GM21786 (cell line): ENCODE data around the gene ATP2B2.

ENCODE experiments used
- ATAC-seq: cut with Tn5 transposase; IDR thresholded peaks from one replicate; pipeline ENCODE4 v1.9.1; 2021; ENCODE audit not compliant: unreplicated experiment

Gene ATP2B2

DNA sequence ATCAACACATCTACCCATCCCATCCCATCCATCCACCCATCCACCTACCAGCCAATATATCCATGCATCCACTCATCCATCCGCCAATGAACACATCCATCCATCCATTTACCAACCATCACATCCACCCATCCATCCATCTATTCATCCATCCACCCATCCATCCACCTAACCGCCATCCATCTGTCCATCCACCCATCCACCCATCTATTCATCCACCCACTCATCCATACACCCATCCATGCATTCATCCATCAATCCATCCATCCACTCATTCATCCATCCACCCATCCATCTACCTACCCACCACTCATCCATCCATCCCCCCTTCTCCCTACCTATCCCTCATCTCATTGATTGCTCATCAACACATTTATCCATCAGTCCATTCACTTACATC, 136.9 kb downstream of the ATP2B2 start:
- ATAC-seq, result no peak

DNA sequence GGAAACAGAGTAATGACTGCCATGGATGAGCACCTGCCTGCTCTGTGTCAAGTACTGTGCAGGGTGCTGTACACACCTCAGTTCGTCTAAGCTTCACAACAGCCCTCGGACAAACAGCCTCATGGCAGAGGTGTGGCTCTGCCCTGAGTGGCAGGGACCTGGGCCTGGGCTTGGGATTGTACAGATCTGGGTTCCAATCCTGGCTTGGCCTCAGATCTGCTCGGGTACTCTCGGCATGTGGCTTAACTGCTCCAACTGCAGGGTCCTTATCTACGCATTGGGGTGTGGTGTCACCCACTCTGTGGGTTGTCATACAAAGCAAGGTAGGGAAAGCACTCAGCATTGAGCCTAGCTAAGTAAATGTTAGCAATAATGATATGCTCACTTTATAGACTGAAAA, 137.9 kb downstream of the ATP2B2 start:
- no peak for ATAC-seq

DNA sequence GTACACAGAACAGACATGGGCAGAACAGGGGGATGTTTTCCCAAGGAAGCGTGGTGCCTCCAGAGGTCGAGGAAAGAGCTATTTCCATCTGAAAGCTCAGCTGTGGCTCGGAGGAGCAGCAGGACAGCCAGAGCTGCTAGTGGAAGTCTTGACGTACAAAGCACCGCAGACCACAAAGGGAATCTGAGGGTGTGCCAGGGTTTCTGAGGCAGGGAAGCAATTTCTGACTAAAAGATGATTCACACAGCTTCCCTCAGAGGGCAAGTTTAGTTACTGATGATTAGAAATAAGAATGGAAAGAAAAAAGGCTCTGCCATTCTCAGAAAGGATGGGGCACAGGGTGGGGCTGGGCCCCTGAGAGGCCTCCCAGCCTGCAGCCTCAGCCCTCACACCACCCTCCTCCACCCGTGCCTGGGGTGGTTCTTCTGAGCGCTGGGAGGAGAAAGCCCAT, 138.7 kb downstream of the ATP2B2 start:
- no peak for ATAC-seq

DNA sequence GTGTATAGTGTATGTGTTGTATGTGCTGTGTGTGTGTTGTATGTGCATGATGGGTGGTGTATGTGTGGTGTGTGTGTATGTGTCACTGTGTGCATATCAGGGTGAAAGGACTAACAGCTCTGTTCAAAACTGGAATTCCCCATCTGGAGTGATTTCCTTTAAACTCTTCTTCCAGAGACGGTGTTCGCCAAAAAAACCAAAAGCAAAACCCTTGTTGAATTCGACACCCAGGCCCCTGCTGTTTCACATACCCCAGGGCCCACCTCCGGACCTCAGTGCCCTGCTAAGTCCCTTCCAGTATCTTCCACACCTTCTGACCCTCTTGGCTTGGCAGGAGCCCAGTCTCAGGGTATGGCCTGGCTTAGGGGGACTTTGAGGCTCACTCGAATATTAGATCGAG, 139.6 kb downstream of the ATP2B2 start:
- no peak for ATAC-seq

DNA sequence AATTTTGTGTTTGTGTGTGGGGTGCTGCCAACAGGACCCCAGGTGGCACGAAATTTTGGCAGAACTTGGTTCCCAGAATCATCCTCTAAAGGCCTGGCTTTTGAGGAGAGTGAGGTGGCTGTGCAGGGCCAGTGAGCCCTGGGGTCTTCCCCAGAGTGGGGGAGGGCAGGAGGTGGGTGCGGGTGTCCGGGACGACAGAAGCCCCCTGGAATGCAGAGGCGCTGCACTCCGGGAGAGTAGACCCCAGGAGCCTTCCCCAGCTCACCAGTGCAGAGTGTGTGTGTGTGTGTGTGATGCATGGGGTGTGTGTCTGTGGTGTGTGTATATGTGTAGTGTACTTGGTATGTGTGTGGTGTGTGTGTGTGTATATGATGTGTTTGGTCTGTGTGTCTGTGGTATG, 140.1 kb downstream of the ATP2B2 start:
- ATAC-seq, result no peak

DNA sequence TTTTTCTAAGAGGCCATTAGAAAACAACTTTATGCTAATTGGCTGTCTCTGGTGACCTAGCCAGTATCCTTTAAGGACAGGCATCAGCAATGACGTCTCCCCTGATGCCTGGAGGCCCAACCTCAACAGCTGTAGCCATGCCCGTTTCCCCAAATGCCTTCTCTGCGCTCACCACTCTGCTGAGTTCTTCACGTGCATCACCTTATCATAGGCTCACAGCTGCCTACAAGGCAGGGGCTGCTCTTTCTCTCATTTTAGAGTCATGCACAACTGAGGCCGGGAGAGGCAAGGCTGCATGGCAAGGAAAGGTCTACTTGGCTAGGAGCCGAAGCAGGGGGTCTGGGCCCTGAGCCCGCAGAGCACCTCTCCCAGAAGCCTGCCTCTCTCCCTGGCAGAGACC, 140.6 kb downstream of the ATP2B2 start:
- ATAC-seq, result no peak

DNA sequence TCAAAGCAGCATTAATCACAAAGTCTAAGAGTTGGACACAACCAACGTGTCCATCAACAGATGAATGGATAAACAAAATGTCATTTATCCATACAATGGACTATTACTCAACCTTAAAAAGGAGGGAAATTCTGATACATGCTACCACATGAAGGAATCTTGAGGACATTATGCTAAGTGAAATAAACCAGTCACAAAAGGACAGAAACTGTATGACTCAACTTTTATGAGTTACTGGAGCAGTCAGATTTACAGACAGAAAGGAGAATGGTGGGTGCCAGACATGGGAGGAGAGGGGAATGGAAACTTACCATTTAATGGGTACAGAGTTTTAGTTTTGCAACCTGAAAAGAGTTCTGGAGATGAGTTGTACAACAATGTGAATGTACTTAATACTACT, 141.5 kb downstream of the ATP2B2 start:
- ATAC-seq, result no peak

DNA sequence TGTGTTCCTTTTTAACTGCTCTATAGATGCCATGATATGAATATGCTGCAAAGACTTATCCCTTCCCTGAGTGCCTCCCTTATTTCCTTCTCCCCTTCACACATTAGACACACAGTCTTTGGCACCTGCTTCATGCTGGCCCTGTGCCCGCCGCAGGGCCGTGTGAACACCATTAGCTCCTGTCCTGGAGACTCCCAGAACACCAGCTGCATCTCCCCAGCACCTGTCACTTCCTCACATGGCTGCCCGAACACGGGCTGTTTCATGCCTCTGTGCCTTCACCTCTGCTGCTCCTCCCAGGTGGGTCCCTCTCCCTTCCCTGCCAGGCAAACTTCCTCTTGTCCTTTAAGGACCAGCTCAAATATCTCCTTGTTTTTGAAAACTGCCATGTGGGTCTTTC, 144.0 kb downstream of the ATP2B2 start:
- no peak for ATAC-seq

DNA sequence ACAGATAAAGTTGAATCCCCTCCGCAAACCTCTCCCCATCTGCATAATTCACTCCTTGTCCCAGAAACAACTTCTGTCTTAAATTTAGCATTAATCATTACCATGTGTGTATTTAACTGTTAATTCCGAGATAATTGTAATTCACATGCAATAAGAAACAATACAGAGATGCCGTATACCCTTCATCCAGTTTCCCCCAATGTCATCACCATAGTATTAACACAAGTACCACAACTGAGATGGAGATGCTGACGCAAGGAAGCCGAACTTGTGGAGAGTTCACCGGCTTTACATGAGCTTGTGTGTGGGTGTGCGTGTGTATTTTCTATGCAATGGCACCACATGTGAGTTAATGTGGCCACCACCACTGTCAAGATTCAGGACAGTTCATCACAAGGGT, 144.9 kb downstream of the ATP2B2 start:
- no peak for ATAC-seq

DNA sequence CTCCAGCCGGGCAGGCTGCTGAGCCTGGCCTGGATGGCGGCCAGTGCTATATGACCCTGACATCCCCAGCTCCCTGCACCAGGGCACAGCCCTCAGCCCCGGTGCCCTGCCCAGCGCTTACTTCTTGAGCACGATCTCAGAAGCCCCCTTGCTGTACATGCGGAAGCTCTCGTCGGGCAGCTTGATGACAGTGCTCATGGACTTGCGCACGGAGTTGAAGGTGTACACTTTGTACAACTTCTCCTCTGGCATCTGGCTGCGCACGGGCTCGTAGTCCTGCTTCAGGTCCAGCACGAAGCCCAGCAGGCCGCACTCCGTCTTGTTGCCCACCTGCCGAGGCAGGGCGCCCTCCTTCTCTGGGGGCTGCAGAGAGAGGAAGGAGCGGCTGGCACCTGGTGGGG, 145.6 kb downstream of the ATP2B2 start:
- ATAC-seq, result no peak

DNA sequence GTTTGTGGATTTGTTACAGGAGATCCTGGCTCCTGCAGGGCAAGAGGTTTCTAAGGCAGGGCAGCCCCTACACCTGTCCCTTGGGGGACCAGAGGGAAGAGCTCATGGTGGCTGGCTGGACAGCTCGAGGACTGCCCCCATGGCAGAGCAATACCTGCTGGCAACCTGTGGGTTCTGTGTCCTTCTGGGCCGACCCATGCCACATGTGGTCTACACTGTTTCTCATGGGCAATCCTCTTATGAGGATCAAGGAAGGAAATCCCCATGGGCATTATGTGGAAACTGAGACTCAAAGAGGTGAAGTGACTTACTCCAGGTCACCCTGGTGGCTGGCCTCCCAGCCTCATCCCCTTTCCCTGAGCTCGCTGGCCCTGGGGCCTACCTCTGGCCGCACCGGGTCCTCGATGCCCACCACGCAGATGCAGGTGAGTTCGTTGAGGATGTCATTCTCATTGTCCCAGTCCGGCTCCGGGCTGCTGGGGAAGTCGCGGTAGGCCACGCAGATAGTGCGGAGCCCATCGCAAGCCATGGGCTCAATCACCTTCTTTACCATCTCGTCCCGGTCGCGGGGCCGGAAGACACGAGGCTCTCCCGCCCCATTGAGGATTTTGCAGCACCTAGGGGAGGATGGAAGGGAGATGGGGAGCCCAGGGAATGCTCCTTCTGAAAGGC, 146.9 kb downstream of the ATP2B2 start:
- no peak for ATAC-seq

DNA sequence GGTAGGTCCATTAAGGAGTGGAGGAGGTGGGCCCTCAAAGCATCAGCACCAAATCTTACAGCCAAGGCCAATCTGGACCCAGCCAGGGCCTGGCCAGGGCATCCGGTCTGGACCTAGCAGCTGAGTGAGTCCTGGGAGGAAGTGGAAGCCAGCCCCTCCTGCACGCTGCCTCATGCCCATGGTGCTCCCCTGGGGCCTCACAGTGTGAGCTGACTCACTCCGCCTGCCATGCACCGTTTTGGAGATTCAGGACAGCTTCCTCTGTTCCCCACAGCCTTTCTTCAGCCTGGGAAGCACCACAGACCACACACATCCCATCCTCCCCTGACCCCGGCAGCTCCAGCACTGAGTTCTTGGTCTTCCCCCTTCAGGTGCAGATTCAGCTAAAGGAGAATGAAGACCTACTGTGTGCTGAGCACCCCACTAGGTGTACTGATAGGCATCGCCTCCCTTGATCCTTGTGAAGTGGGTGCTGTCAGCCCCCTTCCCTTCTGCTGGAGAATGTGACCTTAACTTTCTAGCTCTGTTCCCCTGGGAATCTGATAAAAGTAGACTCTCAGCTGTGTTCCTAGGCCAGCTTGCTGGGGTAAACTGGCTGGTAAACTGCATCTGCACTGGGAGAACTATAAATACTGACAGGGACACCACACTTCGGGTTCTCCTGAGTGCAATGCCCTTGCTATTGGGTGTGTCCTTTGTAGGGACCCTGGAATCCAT, 147.6 kb downstream of the ATP2B2 start:
- peak; percentile 89 for ATAC-seq

DNA sequence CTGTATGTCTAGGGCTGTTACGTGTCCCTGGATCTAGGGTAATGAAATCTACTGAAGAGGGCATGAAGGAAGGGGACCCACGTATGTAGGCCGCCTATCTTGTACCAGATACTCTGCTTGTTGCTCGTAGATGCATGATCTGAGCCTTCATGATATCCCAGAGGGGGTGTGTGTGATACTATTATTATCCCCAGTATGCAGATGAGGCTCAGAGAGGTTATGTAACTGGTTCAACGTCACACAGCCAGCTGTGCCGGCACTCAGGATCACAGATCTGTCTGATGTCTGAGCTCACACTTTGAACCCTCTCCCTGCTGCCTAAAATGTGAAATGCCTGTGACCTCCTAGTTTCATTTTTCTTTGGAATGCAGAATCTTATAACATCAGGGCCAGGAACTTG, 148.3 kb downstream of the ATP2B2 start:
- no peak for ATAC-seq

DNA sequence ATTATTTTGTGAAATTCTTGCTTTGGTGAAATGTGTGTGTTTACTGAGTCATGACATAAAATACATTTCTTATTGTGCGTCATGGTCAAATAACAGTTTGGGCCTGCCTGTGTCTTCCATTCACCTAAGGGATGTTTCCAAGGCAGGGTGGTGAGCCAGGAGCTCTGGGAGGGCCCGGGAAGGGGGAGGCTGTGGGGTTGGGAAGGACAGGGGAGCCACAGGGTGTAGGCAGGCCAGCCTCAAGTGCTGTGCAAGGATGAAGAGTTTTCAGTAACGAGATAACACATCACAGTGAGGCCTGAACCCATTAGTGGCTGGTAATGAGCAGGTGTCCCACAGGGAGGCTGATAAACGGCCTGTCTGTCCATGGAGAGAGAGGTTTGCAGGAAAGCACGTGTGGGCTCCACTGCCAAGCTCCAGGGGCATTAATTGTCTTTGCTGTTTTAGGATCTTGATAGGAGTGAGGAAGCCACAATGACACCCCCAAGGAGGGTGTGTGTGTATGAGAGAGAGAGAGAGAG, 148.9 kb downstream of the ATP2B2 start:
- no peak for ATAC-seq

DNA sequence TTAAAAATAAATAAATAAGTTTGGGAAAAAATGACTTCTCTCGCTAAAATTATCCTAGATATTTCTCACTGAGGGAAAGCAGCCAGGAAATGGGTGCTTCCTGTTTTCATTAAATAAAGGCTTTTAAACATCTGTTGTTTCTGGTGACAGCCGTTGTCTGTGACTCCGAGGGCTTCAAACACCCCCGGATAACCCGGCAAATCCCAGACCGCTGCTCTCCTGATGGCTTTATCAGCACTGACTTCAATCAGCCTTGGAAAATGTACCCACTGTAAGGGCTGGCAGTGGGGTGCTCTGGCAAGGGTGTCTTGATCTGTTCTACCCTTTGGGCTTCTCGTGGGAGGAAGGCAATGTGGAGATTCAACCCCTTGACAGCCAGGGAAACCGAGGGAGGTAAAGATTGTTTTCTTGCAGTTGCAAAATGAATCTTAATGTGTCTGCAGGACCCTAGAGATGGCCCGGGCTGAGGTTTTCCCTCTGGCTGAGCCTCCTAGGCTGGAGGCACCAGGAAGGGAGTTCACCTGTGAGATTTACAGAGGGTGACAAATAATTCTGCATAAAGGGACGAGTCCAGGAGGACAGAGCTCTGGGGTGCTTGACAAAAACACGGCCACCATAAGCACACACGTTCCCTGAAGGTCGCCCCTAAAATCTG, 150.9 kb downstream of the ATP2B2 start:
- no peak for ATAC-seq

DNA sequence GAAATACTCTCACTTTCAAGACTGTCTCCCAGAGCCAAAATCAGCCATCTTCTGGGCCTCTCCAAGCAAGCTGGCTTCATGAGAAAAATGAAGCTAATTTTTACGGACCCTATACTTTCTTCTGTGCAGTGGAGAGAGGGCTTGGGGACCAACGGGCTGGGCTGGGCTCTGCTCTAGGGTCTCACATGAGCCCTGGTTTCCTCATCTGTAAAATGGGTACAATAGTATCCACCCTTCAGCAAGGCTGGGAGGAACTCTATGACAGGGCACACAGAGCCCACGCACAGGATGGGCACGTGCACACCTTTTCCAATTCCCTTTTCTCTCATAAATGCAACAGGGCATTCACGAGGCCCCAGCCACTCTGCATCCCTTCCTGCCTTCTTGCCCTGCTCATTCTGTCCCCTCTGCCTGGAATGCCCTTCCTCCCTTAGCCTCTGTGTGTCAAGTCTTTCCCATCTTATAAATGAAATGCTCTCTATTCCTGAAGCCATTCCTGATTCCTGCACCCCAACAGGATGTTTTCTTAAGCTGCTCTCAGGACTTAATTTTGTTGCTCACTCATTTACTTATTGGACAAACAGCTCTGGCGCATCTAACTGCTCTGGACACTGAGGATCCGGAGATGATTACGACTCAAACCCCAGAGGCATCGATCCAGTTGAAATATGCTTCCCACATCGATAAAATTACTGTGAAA, 151.6 kb downstream of the ATP2B2 start:
- no peak for ATAC-seq

DNA sequence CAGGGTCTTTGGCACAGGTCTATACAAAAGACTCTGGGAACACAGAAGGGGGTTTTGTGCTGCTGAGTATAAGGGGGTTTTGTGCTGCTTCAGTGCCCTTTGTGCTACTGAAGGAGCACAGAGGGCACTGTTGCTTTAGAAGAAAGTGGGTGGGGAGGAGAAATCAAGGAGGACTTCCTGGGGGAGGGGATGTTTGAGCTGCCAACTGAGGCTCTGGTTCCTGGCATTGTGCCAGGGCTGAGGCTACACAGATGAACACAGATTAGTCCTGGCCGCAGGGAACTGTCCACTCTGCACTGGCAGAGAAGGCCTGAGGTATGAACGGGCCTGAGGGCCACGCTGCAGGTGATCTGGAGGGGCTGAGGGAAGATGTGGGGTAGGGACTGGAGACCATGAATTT, 152.2 kb downstream of the ATP2B2 start:
- no peak for ATAC-seq

DNA sequence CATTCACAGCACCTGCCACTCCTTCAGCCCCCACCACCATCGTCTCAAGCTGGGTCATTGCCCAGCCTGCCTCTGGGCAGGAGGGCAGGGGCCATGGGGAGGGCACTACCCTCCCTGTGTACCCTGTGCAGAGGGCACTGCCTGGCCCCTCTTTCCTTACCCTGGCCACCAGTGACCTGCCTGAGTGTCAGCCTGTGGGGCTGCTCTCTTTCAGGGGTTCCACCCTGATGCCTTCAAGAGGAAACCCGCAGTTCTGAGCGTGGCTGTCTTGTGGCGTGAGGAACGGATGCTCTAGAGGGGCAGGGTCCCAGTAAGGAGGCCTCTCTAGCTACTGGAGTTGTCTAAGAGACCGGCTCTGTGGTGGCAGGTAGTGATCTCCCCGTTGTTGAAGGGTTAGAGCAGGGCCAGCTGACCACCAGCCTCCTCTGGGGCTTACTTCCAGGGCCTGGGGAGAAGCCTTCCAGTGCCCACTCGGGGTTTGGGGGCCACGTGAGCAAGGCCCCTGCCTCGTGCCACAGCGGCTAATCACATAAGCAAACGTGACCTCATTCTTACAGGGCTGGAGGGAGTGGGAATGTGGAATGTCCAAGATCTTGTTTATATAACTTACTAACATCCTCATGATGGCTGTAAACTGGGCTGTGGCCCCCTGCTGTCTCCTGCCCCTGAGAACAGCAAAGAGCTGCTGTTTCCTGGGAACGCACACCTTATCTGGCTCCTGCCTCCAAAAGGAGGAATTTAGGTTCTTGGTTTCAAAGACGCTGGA, 153.1 kb downstream of the ATP2B2 start:
- ATAC-seq, result no peak

DNA sequence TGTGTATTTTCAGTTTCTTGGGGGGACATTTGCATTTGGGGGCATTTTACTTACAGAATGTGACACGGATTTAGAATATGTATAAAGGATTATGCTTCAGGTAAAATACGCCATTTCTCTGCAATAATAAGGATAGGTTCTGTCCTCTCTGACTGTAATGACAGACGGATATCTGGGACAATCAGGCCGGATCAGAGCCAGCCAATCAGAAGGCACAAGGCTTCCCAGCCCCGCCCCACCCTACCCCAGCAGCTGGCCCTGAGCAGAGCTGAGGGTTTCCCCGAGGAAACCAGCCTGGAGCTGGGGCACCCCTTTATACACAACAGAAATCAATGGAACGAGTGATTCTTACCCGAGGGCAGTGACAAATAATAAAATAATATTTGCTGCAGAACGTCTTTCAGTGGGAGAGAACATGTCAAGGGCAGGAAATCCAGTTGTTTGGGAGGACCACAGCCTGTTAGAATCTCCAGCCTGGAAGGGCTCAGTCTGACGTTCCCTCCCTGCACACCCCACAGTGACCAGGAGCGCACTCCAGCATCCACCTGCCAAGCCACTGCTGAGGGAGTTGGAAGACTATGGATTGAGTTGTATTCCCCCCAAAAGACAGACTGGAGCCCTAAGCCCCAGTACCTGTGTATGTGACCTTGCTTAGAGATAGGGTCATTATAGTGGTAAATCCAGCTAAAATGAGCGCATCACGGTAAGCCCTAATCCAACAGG, 154.2 kb downstream of the ATP2B2 start:
- no peak for ATAC-seq

DNA sequence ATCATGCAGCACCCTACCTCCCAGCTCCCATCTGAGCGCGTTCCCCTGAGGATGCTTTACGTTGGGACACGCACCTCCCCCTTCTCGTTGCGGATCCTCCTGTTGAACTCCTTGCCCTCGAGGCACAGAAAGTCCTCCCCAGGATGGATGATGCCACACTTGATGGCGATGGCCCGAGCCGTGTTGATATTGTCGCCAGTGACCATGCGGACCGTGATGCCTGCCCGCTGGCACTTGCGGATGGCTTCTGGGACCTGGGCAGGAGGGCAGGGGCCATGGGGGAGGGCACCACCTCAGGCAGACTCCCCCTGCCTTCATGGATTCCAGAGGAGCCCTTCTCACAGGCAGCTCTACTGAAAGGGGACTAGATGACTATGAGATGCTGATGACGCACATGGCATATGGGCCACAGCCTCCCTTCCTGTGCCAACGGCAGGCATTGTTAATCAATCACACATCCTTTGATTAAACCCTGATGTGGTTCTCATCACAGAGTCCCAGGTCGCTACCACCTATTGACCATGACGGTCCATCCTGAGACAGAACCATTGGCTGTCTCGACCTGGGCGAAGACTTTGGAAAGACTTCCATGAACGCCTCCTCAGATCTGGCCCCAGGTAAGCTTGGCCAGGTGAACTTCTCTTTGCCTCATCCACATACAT, 154.9 kb downstream of the ATP2B2 start:
- no peak for ATAC-seq
